GM10248 (cell line): ENCODE results near the gene TMEM98.

Source experiments
- CTCF ChIA-PET: fragments of 300-600 bp; sonication (Branson Sonifier 250); formaldehyde crosslinking; extraction: SDS; loops from one replicate; lab custom pipeline; 2021; ENCODE audit warnings: antibody characterized with exemption; lab: Yijun Ruan, JAX
- POLR2A ChIA-PET: fragments of 350-650 bp; sonication (Branson Sonifier 250); formaldehyde crosslinking; extraction: SDS; loops from one replicate; lab custom pipeline; 2020; ENCODE audit warnings: antibody characterized with exemption; lab: Yijun Ruan, JAX
- DNase-seq: peaks from one replicate; pipeline ENCODE4 v3.0.0; 2012; ENCODE audit errors: extremely low spot score
- TF ChIP-seq, protein P1 (sequence below): IDR thresholded peaks from 2 replicates; pipeline ENCODE4 v1.5.1; 2012; ENCODE audit warnings: mild to moderate bottlenecking, low read depth; ENCODE audit errors: extremely low read depth, missing control alignments, control extremely low read depth

The TMEM98 gene, protein sequence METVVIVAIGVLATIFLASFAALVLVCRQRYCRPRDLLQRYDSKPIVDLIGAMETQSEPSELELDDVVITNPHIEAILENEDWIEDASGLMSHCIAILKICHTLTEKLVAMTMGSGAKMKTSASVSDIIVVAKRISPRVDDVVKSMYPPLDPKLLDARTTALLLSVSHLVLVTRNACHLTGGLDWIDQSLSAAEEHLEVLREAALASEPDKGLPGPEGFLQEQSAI

DNA sequence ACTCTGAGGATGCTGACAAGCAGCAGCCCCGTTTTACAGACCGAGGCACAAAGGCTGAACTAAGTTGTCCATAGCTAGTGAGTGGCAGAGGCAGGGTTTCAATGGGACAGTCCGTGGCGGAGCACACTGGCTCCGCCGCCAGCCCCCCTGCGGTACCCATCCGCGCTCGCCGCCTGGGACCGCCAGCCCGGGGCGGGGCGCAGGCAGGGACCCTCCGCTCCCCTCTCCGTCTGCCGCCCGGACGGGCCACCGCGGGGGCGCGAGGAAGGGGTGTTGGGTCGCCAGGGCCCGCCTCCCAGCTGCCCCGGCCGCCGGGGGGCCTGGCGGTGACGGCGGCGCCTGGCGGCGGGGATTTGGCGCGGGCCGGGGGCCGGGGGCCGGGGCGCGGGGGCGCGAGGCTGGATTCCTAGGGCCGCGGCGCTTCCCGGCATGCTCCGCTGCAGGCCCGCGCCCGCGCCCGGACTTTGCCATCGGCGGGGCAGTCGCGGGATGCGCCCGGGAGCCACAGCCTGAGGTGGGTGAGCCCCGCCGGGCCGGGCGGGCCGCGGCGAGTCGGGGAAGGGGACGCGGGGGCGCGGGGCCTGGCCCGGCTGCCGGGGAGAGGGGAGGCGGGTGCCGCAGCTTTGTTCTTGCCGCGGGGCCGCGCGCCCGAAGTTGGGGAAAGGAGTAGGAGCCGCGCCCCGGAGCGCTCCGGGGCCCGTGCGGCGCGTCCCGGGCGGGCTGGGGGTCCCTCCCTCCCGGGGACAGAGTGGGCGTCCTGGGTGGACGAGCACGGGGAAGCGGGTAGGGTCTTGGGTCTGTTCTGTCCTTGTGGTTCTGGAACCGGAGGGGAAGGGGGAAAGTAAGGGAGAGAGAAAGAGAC, at the start of gene TMEM98:
Gene TMEM98, plus strand, starts transcription at position 430 of the 862 bp plus-strand sequence. CDS start 3,376 bp downstream, outside the sequence.
- ChIA-PET POLR2A (no interaction called here), CTCF (interaction anchor here (1.0 to 2.4 kb wide), 6 partner anchors 8 to 444 kb away, joined by 3 to 7 read pairs (median 4); no protein-coding TSS in a partner anchor)
- DNase-seq, result no peak
- TF ChIP-seq, protein P1, sequence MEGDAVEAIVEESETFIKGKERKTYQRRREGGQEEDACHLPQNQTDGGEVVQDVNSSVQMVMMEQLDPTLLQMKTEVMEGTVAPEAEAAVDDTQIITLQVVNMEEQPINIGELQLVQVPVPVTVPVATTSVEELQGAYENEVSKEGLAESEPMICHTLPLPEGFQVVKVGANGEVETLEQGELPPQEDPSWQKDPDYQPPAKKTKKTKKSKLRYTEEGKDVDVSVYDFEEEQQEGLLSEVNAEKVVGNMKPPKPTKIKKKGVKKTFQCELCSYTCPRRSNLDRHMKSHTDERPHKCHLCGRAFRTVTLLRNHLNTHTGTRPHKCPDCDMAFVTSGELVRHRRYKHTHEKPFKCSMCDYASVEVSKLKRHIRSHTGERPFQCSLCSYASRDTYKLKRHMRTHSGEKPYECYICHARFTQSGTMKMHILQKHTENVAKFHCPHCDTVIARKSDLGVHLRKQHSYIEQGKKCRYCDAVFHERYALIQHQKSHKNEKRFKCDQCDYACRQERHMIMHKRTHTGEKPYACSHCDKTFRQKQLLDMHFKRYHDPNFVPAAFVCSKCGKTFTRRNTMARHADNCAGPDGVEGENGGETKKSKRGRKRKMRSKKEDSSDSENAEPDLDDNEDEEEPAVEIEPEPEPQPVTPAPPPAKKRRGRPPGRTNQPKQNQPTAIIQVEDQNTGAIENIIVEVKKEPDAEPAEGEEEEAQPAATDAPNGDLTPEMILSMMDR, result no peak

DNA sequence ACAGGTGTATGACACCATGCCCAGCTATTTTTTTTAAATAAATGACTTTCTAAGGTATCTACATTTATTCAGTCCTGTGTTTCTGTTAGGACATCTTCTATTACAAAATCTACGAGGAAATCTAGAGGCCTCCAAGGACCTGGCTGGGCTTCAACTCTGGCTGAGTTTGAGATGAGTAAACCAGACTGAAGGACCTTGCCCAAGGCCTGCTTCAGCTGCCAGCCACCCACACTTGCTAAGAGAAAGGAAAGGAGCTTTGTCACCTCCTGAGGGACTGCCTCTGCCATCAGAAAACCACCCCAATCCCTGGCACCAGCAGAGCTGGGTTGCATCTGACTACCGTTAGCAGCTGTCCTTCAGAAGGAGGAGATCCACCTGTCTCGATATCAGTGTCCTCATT, 49.7 kb upstream of the TMEM98 start:
- ChIA-PET CTCF (interaction anchor here (1.0 to 7.1 kb wide), 34 partner anchors 8 to 433 kb away, joined by 3 to 204 read pairs (median 8); partner anchors contain the start of gene CDK5R1), POLR2A (interaction anchor here (0.7 kb wide), 1 partner anchor 525 kb away, joined by 3 read pairs; no protein-coding TSS in a partner anchor)
- TF ChIP-seq, protein P1, result no peak
- no peak for DNase-seq

DNA sequence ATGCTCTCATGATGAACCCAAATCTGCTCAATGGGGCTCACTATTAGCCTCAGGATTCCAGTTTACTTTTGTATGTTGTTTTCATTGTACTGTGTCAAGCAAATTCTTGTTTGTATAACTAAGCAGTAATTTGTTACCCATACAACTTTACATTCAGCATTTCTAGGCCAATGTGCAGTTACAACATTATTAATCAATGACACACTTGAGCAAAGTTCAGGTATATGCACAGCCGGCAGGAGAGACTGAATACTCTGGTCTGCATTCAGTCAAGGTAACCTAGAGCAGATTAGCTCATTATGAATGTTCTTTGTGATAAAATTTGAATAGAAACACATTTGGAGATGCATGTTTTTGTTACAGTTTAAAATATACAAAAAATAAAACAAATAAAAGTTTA, 48.8 kb upstream of the TMEM98 start:
- CTCF ChIA-PET, result interaction anchor here (1.1 to 7.1 kb wide), 11 partner anchors 16 to 416 kb away, joined by 3 to 204 read pairs (median 36); partner anchors contain the start of gene CDK5R1
- no peak for DNase-seq
- TF ChIP-seq, protein P1, result no peak
- POLR2A ChIA-PET, result interaction anchor here (0.7 kb wide), 1 partner anchor 526 kb away, joined by 3 read pairs; no protein-coding TSS in a partner anchor

DNA sequence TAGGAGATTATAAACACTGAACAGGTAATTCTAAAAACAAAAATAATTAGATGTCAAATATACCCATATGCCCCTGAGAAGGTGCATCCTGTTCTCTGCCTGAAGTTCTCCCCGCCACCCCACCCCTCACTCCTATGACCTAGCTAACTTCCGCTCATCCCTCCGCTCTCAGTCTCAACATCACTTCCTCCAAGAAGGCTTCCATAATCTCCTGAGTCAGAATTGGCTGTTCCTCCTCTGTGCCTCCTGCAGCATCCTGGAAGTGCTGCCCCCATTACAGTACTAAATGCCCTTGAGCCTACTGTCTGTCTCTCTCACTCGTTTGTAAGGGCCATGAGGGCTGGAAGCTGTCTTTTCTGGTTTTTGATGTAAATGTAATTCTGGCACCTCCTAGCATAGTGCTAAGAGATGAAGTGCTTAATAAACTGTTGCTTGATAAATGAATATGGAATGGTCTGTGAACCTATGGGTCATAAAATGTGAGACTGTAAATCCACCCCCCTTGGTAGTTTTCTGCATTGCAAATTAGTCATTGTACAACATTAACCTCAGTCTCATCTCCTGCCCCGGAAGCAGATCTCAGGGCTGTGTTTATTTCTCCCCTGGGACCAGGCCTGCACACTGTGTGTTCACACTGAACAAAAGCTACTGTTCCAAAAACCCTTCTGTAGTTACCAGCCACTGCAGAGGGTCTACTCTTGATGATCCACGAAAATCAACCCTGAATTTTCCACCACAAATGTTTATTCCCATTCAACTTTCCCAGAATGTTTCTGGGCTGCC, 47.1 kb upstream of the TMEM98 start:
- no peak for DNase-seq
- POLR2A ChIA-PET, result no interaction called here
- CTCF ChIA-PET, result interaction anchor here (1.2 to 3.8 kb wide), 3 partner anchors 19 to 397 kb away, joined by 3 to 25 read pairs (median 4); no protein-coding TSS in a partner anchor
- TF ChIP-seq, protein P1, result no peak

DNA sequence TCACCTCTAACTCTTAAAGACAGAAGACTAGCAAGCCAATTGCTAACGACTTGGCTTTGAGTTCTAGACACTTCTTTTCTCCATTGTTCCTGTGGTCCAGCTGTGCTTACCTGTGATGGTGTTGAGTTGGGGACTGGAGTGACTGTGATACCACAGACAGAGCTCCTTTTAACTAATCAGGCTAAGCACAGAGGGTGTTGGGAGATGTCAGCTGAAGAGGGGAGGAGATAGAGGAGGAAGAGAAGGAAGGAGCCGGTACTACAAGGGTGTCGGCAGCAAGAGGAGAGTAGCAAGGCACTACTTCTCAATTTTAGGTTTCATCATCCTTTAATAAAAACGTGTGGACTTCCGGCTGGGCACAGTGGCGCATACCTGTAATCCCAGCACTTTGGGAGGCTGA, 45.9 kb upstream of the TMEM98 start:
- CTCF ChIA-PET, result interaction anchor here (1.0 to 3.8 kb wide), 3 partner anchors 28 to 223 kb away, joined by 3 to 25 read pairs (median 8); no protein-coding TSS in a partner anchor
- no peak for DNase-seq
- POLR2A ChIA-PET, result no interaction called here
- TF ChIP-seq, protein P1, result no peak
